Ascending aorta (tissue), 2 donors: ENCODE measurements around the gene TBC1D1. TPM values are rescaled to one million over a fixed set of nuclear protein-coding genes. Genes with fewer than 3 reads are reported as not detected.

Experiments
- DNase-seq, 2 donors: peaks; one replicate each; pipeline ENCODE4 v3.0.0-alpha.2; 2019; ENCODE audit warnings: low spot score in 2 of 2
- H3K27ac ChIP-seq, 2 donors: fragments of 200-600 bp; sonication (generic); one replicate each; pipeline ENCODE4 v1.5.1; 2016 to 2017; ENCODE audit warnings: mild to moderate bottlenecking in 1 of 2
- H3K27me3 ChIP-seq: fragments of 200-600 bp; sonication (generic); one replicate; pipeline ENCODE4 v1.5.1; 2017
- H3K36me3 ChIP-seq, 2 donors: fragments of 200-600 bp; sonication (generic); one replicate each; pipeline ENCODE4 v1.5.1; 2016
- H3K4me1 ChIP-seq, 2 donors: fragments of 200-600 bp; sonication (generic); one replicate each; pipeline ENCODE4 v1.5.1; 2016 to 2017; ENCODE audit warnings: mild to moderate bottlenecking in 1 of 2
- H3K4me3 ChIP-seq, 2 donors: fragments of 200-600 bp; sonication (generic); one replicate each; pipeline ENCODE4 v1.5.1; 2016 to 2017; ENCODE audit warnings: mild to moderate bottlenecking in 1 of 2
- H3K9me3 ChIP-seq, 2 donors: fragments of 200-600 bp; sonication (generic); one replicate each; pipeline ENCODE4 v1.5.1; 2016
- intact Hi-C: fragments of 100-400 bp; cut with DNase I; formaldehyde crosslinking; loops from one replicate; pipeline ENCODE4 v1.15.1; 2023
- total RNA-seq: library from RNA; depleted of rRNA; stranded (reverse); fragments of >200 nt; gene quantifications from one replicate; pipeline ENCODE4 v1.1.0, GENCODE V29; 2016
- TF ChIP-seq, protein P1 (sequence below), 3 experiments: fragments of 200-600 bp in 2 of 3; fragments of 450-650 bp in 1 of 3; sonication (generic) in 2 of 3; IDR thresholded peaks; one replicate each; pipeline ENCODE4 v1.5.1; 2016 to 2019; ENCODE audit warnings: antibody characterized with exemption in 3 of 3, mild to moderate bottlenecking in 1 of 3, moderate library complexity in 1 of 3

TBC1D1 gene
- total RNA-seq, 1 donor from 2014 or later, result 132 TPM

DNA sequence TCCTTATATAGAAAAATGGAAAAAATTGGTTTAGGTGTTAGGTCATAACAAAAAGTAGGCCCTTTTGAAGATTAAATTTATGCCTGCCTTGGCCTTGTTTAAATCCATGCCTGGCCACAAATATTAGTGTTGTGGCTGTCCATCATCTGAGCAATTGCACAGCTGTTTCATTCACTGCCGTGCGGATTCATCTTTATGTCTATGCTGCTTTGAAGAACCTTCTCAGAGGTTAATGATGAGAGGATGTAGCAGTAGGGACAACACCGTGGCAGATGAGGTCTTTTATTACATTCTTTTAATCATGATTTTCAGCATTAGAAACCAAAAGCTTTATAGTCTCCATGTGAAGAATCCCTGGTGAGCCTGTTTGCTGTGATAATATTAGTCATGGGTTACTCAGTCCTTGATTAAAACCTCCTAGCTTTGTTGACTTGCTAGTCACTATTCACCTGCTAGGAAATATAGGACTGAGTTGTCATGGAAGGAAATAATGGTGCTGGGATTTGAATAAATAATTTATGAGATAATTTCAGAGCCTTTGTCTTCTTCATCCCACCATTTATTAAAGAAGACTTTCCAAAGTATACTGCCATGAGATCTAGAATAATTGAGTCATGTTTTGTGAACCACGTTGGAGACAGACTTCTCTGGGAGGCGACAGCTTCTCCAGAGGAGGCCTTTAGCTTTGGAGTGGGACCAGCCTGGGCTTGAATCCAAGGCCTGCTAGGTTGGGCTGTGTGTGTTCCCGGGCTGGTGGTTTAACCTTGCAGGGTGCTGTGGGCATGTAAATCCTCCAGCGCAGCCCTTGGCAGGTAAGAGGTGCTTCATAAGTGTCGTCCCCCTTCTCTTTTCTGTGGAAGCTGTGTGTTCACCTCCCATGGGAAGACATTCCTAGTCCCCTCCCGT lies 122.8 kb downstream of the TBC1D1 start:
- intact Hi-C loops, result no loop called here
- no peak for DNase-seq
- Histone ChIP-seq H3K27ac (peak overlapping the region; percentile 11 to 24), H3K36me3 (peaks cover 16 to 17% of the 10 kb centered on the region in 2 donors), H3K9me3 (no peaks in the 10 kb centered on the region), H3K27me3 (no peaks in the 10 kb centered on the region), H3K4me3 (no peak overlapping the region), H3K4me1 (peaks cover 4 to 22% of the 10 kb centered on the region in 2 donors)
- TF ChIP-seq, protein P1, sequence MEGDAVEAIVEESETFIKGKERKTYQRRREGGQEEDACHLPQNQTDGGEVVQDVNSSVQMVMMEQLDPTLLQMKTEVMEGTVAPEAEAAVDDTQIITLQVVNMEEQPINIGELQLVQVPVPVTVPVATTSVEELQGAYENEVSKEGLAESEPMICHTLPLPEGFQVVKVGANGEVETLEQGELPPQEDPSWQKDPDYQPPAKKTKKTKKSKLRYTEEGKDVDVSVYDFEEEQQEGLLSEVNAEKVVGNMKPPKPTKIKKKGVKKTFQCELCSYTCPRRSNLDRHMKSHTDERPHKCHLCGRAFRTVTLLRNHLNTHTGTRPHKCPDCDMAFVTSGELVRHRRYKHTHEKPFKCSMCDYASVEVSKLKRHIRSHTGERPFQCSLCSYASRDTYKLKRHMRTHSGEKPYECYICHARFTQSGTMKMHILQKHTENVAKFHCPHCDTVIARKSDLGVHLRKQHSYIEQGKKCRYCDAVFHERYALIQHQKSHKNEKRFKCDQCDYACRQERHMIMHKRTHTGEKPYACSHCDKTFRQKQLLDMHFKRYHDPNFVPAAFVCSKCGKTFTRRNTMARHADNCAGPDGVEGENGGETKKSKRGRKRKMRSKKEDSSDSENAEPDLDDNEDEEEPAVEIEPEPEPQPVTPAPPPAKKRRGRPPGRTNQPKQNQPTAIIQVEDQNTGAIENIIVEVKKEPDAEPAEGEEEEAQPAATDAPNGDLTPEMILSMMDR (IDR thresholded peaks at IDR 0.05), result no peak

DNA sequence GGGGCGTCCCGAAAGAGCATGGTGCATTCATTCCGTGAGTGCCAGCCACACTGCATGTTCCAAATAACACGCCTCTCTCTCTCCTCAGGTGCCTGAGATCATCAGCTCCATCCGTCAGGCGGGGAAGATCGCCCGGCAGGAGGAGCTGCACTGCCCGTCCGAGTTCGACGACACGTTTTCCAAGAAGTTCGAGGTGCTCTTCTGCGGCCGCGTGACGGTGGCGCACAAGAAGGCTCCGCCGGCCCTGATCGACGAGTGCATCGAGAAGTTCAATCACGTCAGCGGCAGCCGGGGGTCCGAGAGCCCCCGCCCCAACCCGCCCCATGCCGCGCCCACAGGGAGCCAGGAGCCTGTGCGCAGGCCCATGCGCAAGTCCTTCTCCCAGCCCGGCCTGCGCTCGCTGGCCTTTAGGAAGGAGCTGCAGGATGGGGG lies 123.6 kb downstream of the TBC1D1 start:
- TF ChIP-seq, protein P1 (IDR thresholded peaks at IDR 0.05), result no peak
- H3K4me1 ChIP-seq, result peaks cover 4 to 16% of the 10 kb centered on the region in 2 donors
- no peaks in the 10 kb centered on the region for H3K27me3 ChIP-seq
- H3K27ac ChIP-seq, result peak overlapping the region; percentile 11 to 24
- intact Hi-C loops, result no loop called here
- H3K4me3 ChIP-seq, result no peak overlapping the region
- no peak for DNase-seq
- no peaks in the 10 kb centered on the region for H3K9me3 ChIP-seq
- peaks cover 16 to 17% of the 10 kb centered on the region in 2 donors for H3K36me3 ChIP-seq

DNA sequence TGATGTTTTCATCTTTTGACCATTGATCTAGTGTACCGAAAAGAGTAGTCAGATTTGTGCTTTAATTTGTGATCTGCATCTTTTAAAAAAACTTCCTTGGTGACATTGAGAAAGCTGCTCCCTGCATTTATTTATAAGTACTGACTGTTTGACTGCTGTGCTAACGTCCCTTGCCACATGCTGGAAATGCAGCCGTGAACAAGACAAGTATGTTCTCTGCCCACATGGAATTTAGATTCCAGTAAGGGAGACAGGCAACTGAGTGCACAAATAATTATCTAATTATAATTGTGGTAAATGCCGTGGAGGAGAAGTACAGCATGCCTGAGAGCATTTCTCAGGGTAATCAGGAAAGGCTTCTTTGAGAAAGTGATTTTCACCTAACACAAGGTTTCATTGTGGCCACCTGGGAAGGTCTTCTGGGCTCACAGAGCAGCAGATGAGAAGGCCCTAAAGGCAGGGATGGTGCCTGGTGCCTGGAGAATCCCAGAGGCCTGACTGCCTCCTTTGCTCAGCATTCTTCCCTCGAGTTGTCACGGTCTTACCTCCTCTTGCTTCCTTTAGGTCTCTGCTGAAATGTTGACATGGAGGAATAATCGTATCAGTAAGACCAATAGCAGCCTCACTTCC lies 125.1 kb downstream of the TBC1D1 start:
- Histone ChIP-seq H3K27me3 (no peaks in the 10 kb centered on the region), H3K36me3 (peaks cover 18 to 23% of the 10 kb centered on the region in 2 donors), H3K27ac (no peak overlapping the region), H3K4me3 (no peak overlapping the region), H3K9me3 (no peaks in the 10 kb centered on the region), H3K4me1 (peaks cover 0 to 3% of the 10 kb centered on the region in 2 donors)
- DNase-seq, result no peak
- intact Hi-C loops, result no loop called here
- TF ChIP-seq, protein P1 (IDR thresholded peaks at IDR 0.05), result no peak

GRCh38 chr4:38016698-38017097 lies 125.8 kb downstream of the TBC1D1 start:
- intact Hi-C loops, result no loop called here
- TF ChIP-seq, protein P1 (IDR thresholded peaks at IDR 0.05), result no peak

DNA sequence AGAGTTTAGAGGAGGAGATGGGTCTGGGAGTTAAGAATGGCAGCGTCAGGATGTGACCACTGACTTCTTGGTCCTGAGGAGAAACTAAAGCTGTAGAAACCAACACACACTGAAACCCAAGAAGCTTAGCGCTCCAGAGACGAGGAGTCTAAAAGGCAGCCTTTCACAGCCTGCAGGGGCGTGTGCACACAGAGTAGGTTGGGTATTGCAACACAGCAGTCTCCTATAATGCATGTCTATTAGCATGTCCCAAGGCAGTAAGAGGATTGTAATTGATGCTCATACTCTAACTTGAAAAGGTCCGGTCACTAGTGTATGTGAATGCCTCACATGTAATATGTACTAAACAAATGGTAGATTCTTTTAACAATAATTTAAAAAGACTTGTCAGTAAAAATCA lies 126.7 kb downstream of the TBC1D1 start:
- intact Hi-C loops, result no loop called here
- H3K27ac ChIP-seq, result no peak overlapping the region
- DNase-seq, result no peak
- H3K4me1 ChIP-seq, result peaks cover 0 to 3% of the 10 kb centered on the region in 2 donors
- H3K36me3 ChIP-seq, result peaks cover 31 to 39% of the 10 kb centered on the region in 2 donors
- no peaks in the 10 kb centered on the region for H3K27me3 ChIP-seq
- TF ChIP-seq, protein P1 (IDR thresholded peaks at IDR 0.05), result no peak
- H3K9me3 ChIP-seq, result no peaks in the 10 kb centered on the region
- H3K4me3 ChIP-seq, result no peak overlapping the region

More at GRCh38 chr4:38016698-38017097, 125.8 kb downstream of the TBC1D1 start:
- Histone ChIP-seq H3K27me3 (no peaks in the 10 kb centered on the region), H3K36me3 (peaks cover 25 to 30% of the 10 kb centered on the region in 2 donors), H3K4me1 (peaks cover 0 to 3% of the 10 kb centered on the region in 2 donors), H3K27ac (no peak overlapping the region), H3K4me3 (no peak overlapping the region), H3K9me3 (no peaks in the 10 kb centered on the region)
- no peak for DNase-seq
